Epithelial cell of proximal tubule (primary cell): ENCODE measurements around the gene ZNF181. TPM values are rescaled to one million over a fixed set of nuclear protein-coding genes. Genes with fewer than 3 reads are reported as not detected.
A peak's percentile ranks its signal among the peaks of the same experiment; 100 is the strongest.

ENCODE experiments used
- DNase-seq: peaks from one replicate; pipeline ENCODE4 v3.0.0-alpha.2; 2011; ENCODE audit warnings: low read depth
- H3K4me3 ChIP-seq: 2 replicates; pipeline ENCODE4 v1.5.1; 2011; ENCODE audit warnings: low read depth, mild to moderate bottlenecking, low read length
- CTCF ChIP-seq: conservative IDR thresholded peaks from 2 replicates; pipeline ENCODE4 v1.5.1; 2012; ENCODE audit warnings: low read depth, mild to moderate bottlenecking, low read length
- total RNA-seq: library from RNA; depleted of rRNA; stranded (reverse); fragments of >200 nt; gene quantifications from 2 replicates; pipeline ENCODE4 v1.2.3, GENCODE V29; 2015

Gene ZNF181
- total RNA-seq, 1 donor from 2014 or later = 5.1 TPM

DNA sequence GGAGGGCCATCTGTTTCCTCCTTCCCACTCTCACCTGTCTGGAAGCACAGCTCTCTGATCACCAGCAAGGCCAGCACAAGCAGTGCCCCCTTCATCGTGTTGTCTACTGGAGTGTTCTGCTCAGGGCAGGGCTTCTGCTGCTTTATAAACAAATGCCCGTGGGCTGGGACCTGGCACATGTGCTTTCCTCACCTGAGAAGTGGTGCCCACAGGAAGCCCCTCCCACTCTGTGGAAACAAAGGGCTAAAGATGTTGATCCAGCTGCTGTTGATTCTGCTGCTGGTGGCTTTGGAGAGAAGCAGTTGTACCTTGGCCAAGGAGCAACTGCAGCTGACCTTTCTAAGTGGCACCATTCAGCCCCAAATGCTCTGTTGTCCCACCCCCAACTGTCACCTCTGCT is 26.4 kb upstream of the ZNF181 start:
- TF ChIP-seq CTCF = no peak
- DNase-seq = no peak
- H3K4me3 ChIP-seq = no peak overlapping the region

GRCh38 chr19:34711890-34712289 is 22.2 kb upstream of the ZNF181 start:
- TF ChIP-seq CTCF = no peak
- H3K4me3 ChIP-seq = no peak overlapping the region
- DNase-seq = no peak

DNA sequence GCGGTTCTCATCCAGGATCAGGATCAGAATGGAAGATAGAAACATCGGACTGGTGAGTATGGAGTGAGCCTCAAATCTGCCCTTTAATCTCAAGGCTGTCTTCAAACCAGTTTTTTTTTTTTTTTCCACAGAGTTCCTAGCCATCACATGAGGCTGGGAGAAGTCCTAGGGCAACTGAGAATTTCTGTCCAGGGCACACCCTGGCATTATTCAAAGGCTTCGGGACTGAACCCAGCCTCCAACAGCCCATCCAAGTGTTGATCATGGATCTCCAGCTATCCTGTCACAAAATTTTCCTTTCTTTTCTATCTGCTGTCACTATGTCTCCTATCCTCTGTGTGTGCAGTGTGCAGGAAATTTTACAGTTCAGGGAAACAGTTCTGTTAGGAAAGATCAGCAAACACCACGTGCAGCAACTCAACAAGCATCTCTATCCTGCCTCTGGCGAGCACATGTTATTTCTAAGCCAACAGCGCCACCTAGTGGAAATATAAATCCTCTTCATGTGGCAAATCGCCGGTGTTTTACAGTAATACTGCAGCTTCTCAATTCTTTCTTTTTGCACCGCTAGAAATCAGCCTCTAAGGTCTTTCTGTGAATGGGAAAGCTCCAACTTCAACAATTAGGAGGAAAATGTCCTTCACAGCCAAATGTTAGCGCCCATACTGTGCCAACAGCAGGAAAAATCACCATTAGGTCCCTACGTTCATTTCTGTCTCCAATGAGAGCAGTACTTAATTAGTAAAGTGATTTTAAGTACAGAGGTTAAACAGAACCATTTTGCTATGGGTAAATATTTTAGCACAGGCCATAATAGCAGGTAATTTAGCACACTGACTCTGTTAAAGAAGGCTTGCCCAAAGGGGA is 21.4 kb upstream of the ZNF181 start:
- peak; percentile 65 for TF ChIP-seq CTCF
- DNase-seq = peak; percentile 38
- H3K4me3 ChIP-seq = no peak overlapping the region

DNA sequence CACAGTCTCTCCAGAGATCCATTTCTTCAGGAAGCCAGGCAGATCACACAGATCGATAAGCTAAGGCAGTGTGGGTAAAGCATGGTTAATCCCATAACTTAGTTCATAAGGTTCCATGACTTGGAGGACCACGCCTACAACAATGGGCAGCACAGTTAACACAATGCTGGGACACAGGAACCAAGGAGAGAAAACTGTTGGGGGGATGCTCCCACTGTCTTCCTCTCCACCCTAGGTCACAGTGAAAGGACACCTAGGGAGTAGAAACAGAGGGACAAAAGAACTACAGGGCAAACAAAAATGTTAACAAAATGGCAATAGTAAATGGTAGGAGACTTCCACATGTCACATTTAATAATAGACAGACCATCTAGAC is 20.8 kb upstream of the ZNF181 start:
- H3K4me3 ChIP-seq = no peak overlapping the region
- no peak for TF ChIP-seq CTCF
- no peak for DNase-seq

GRCh38 chr19:34715357-34715756 is 18.7 kb upstream of the ZNF181 start:
- no peak for DNase-seq
- TF ChIP-seq CTCF = no peak

GRCh38 chr19:34722353-34722752 is 11.7 kb upstream of the ZNF181 start:
- no peak for TF ChIP-seq CTCF
- DNase-seq = no peak
- no peak overlapping the region for H3K4me3 ChIP-seq

More at GRCh38 chr19:34715357-34715756, 18.7 kb upstream of the ZNF181 start:
- no peak overlapping the region for H3K4me3 ChIP-seq

GRCh38 chr19:34725400-34725799 is 8.6 kb upstream of the ZNF181 start:
- H3K4me3 ChIP-seq = no peak overlapping the region
- TF ChIP-seq CTCF = no peak
- DNase-seq = no peak
